Right lobe of liver (tissue), 6 donors: ENCODE data around the gene CCDC80. TPM values are rescaled to one million over a fixed set of nuclear protein-coding genes. Genes with fewer than 3 reads are reported as not detected.

Experiments used
- ATAC-seq, 4 donors: fragments of 200-7000 bp; cut with Tn5 transposase; one replicate each; pipeline ENCODE4 v1.9.1; 2020; ENCODE audit warnings: mild to moderate bottlenecking in 4 of 4, moderate library complexity in 4 of 4
- DNase-seq, 3 donors: peaks; one replicate each; pipeline ENCODE4 v3.0.0-alpha.2; 2020
- H3K27ac ChIP-seq, 3 donors: fragments of 200-600 bp; one replicate each; pipeline ENCODE4 v1.8.0; 2022
- H3K27me3 ChIP-seq, 2 donors: fragments of 200-600 bp; one replicate each; pipeline ENCODE4 v1.8.0; 2022
- H3K36me3 ChIP-seq, 4 donors: fragments of 200-600 bp; sonication (generic) in 1 of 4; one replicate each; pipeline versions ENCODE4 v1.5.1 to v1.8.0; 2017 to 2022; ENCODE audit warnings: control low read depth in 1 of 4
- H3K4me1 ChIP-seq, 4 donors: fragments of 200-600 bp; sonication (generic) in 1 of 4; one replicate each; pipeline versions ENCODE4 v1.5.1 to v1.8.0; 2017 to 2022; ENCODE audit warnings: control low read depth in 1 of 4
- H3K4me3 ChIP-seq, 3 donors: fragments of 200-600 bp; one replicate each; pipeline ENCODE4 v1.8.0; 2022
- H3K9me3 ChIP-seq, 4 donors: fragments of 200-600 bp; sonication (generic) in 1 of 4; one replicate each; pipeline versions ENCODE4 v1.5.1 to v1.8.0; 2017 to 2022; ENCODE audit warnings: control low read depth in 1 of 4
- POLR2A ChIP-seq: fragments of 450-650 bp; IDR thresholded peaks from one replicate; pipeline ENCODE4 v1.6.1; 2017; ENCODE audit warnings: antibody characterized with exemption, mild to moderate bottlenecking
- whole genome bisulfite sequencing: methylation state at CpG from one replicate; pipeline ENCODE4 v1.1.6; 2018; ENCODE audit warnings: low coverage, low lambda C conversion rate; ENCODE audit not compliant: insufficient coverage; ENCODE audit errors: missing lambda C conversion rate; 5-methylcytosine and 5-hydroxymethylcytosine counted together
- intact Hi-C, 2 donors: fragments of 100-400 bp; cut with DNase I; formaldehyde crosslinking; loops; one replicate each; pipeline versions ENCODE4 v1.11.2 to v1.14.1; 2022
- total RNA-seq, 6 experiments: library from RNA; depleted of rRNA in 2 of 6; stranded (reverse); fragments of >200 nt in 2 of 6; fragmentation: NEBNext Ultra II Directional in 3 of 6; extraction: Animal tissue kit (Norgen Biotek cat#: 25700) in 3 of 6; gene quantifications; one replicate each; pipeline versions ENCODE4 v1.1.0 to v1.2.4, GENCODE V29; 2016 to 2023
- TF ChIP-seq, protein P1 (sequence below), 4 donors: fragments of 200-600 bp in 3 of 4; fragments of 450-650 bp in 1 of 4; IDR thresholded peaks; one replicate each; pipeline versions ENCODE4 v1.5.1 to v1.8.0; 2016 to 2022; ENCODE audit warnings: antibody characterized with exemption in 4 of 4, mild to moderate bottlenecking in 2 of 4
- donor health status: DM: no; HTN: yes; CAD: no.
- donor health status: DM: no; HTN: no; CAD: no.
- donor health status: DM: no; HTN: no; CAD: no.
- donor health status: DM: no; HTN: yes; CAD: no.
- donor health status: DM: no; HTN: yes; CAD: no.

CCDC80 gene
- total RNA-seq, 6 experiments from 2014 or later: 0.55 to 5.8 (median 1.3) TPM

DNA sequence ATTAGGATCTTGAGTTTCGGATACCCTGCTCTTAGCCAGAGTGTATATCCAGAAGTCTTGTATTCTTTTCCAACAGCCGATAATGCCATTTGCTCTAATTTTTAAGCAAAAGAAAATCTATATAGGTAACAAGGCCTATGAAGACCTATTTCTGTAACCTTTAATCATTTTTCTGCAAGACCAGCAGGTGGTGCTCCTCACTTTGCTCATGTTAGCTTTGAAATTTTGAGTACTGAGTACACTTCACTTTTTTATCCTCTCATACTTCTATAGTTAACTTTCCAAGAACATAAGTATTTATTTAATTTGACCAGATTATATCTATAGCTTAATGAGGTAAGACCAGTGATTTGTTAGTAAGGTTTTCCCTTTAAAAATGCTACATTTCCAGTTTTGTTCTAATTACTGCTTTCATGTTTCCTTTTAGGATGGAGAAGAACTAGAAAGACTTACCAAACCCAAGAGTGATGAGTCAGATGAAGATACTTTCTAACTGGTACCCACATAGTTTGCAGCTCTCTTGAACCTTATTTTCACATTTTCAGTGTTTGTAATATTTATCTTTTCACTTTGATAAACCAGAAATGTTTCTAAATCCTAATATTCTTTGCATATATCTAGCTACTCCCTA is 58.6 kb downstream of the CCDC80 start:
- WGBS: 70% methylated on average over 2 of the region's 2 CpGs
- Histone ChIP-seq H3K4me1 (no peaks in the 10 kb centered on the region), H3K27me3 (no peaks in the 10 kb centered on the region), H3K36me3 (peaks cover 0 to 31% (median 3%) of the 10 kb centered on the region in 4 donors), H3K9me3 (no peaks in the 10 kb centered on the region), H3K27ac (no peak overlapping the region), H3K4me3 (no peak overlapping the region)
- intact Hi-C loops: no loop called here
- DNase-seq (no peak), ATAC-seq (peak in 3 of 4 donors; percentile 45 to 63 (median 60))
- TF ChIP-seq, protein P1, sequence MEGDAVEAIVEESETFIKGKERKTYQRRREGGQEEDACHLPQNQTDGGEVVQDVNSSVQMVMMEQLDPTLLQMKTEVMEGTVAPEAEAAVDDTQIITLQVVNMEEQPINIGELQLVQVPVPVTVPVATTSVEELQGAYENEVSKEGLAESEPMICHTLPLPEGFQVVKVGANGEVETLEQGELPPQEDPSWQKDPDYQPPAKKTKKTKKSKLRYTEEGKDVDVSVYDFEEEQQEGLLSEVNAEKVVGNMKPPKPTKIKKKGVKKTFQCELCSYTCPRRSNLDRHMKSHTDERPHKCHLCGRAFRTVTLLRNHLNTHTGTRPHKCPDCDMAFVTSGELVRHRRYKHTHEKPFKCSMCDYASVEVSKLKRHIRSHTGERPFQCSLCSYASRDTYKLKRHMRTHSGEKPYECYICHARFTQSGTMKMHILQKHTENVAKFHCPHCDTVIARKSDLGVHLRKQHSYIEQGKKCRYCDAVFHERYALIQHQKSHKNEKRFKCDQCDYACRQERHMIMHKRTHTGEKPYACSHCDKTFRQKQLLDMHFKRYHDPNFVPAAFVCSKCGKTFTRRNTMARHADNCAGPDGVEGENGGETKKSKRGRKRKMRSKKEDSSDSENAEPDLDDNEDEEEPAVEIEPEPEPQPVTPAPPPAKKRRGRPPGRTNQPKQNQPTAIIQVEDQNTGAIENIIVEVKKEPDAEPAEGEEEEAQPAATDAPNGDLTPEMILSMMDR (IDR thresholded peaks at IDR 0.05): peak; percentile 29 to 65 (median 59)
- TF ChIP-seq POLR2A: no peak

DNA sequence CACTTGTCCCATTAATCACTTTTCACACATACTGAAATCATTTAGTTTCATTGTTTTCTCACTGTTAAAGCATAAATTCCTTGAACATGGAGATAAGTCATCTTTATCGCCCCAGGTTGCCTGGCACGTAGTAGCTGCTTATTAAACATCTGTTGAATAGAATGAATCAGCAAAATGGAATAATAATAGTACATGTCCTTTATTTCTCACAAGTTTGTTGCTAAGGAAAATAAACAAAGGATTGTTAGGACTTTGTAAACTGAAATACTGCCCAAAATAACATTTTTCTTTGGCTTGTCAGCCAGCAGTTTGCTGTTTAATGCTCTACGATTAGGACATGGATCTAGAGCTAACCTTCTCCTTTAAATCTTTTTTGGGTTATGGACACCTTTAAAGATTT is 61.2 kb downstream of the CCDC80 start:
- peaks cover 0 to 27% (median 3%) of the 10 kb centered on the region in 4 donors for H3K36me3 ChIP-seq
- 90% methylated on average over 3 of the region's 3 CpGs for WGBS
- no peak for DNase-seq
- H3K9me3 ChIP-seq: no peaks in the 10 kb centered on the region
- no peak for ATAC-seq
- TF ChIP-seq POLR2A: no peak
- TF ChIP-seq, protein P1 (IDR thresholded peaks at IDR 0.05): no peak
- no peaks in the 10 kb centered on the region for H3K4me1 ChIP-seq
- intact Hi-C loops: no loop called here
- no peak overlapping the region for H3K4me3 ChIP-seq
- H3K27me3 ChIP-seq: no peaks in the 10 kb centered on the region
- no peak overlapping the region for H3K27ac ChIP-seq

DNA sequence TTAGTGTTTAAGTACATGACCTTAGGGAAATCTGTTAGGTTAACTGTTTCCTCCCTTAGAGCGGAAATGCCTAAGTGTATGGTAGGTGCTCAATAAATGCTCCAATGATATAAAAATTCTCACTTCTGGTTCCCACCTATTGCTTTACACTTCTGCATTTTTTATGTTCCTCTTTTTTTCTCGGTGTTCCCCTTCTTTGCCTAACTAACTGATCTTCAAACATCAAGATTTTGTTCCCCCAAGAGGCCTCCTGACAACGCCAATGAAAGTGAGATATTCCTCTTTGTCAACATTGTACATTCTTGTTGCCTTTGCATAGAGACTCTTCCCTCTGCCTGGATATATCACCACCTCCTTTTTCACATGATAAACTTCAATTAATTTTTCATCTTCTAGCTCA is 61.7 kb downstream of the CCDC80 start:
- H3K4me3 ChIP-seq: no peak overlapping the region
- DNase-seq: no peak
- no peaks in the 10 kb centered on the region for H3K4me1 ChIP-seq
- H3K9me3 ChIP-seq: no peaks in the 10 kb centered on the region
- no peaks in the 10 kb centered on the region for H3K27me3 ChIP-seq
- TF ChIP-seq, protein P1 (IDR thresholded peaks at IDR 0.05): no peak
- no peak for TF ChIP-seq POLR2A
- no peak overlapping the region for H3K27ac ChIP-seq
- WGBS: 73% methylated on average over 3 of the region's 3 CpGs
- intact Hi-C loops: no loop called here
- H3K36me3 ChIP-seq: peaks cover 0 to 23% (median 3%) of the 10 kb centered on the region in 4 donors
- ATAC-seq: no peak

DNA sequence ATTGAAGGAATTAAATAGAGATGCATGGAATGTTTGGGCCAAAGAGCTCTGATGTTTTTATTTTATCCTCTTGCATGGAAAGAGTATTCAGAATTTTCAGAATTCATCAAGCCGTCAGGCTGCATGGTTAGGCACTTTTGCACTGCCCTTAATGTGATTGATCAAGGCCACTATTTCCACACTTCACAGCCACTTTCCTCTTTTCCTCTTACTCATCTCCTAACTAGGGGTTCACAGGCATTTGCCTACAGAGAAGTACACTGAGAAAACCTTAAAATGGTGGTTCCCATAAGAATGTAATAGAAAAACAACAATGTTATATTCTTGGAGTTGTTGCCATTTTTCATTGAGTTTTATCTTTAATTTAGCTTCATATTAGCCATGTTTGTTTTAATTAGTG is 68.2 kb downstream of the CCDC80 start:
- peaks cover 0 to 32% (median under 1%) of the 10 kb centered on the region in 4 donors for H3K36me3 ChIP-seq
- DNase-seq: no peak
- H3K27ac ChIP-seq: no peak overlapping the region
- ATAC-seq: no peak
- 90% methylated on average over 1 of the region's 1 CpG for WGBS
- no peaks in the 10 kb centered on the region for H3K27me3 ChIP-seq
- intact Hi-C loops: no loop called here
- H3K4me3 ChIP-seq: no peak overlapping the region
- H3K9me3 ChIP-seq: no peaks in the 10 kb centered on the region
- H3K4me1 ChIP-seq: no peaks in the 10 kb centered on the region
- no peak for TF ChIP-seq POLR2A
- TF ChIP-seq, protein P1 (IDR thresholded peaks at IDR 0.05): no peak
